A549 (cell line): ENCODE results near the gene SLC22A17.

Experiments used
- POLR2A ChIP-seq: IDR thresholded peaks from 2 replicates; pipeline ENCODE4 v1.6.1; 2012; ENCODE audit warnings: mild to moderate bottlenecking, low read length
- TF ChIP-seq, protein P1 (sequence below): fragments of >200 bp; sonication (Bioruptor Twin); formaldehyde crosslinking; IDR thresholded peaks from 3 replicates; pipeline ENCODE4 v1.5.1; 2016

DNA sequence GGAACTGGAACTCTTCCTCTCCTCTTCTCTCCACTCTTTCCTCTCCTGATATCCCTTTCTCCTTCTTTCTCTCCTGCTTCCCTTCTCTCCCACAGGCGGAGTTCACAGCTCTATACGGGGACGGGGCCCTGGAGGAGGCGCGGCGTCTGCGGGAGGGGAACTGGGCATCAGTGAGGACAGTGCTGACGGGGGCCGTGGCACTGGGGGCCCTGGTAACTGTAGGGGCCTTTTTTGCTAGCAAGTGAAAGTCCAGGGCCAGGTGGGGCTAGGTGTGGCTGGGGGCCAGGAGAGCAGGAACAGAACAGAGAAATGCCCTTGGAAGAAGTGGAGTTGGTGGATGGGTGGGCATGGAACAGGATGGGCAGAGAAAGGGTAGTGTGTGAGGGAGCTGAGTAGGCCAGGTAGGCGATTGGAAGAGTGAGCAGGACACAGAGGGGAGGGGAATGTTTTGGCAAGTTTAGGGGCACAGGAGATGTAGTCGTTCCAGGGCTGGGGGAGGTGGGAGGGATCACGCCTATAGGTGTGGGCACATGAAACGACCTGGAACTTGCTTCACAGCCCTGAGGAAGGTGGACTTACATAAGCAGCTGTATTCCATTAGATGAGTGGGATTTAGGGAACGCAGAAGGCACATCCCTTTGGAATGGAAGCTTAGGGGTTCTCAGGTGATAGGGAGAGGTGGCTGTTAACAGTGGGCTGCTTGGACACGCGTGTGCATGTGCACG lies 43.8 kb downstream of the SLC22A17 start:
- TF ChIP-seq POLR2A = no peak
- TF ChIP-seq, protein P1, sequence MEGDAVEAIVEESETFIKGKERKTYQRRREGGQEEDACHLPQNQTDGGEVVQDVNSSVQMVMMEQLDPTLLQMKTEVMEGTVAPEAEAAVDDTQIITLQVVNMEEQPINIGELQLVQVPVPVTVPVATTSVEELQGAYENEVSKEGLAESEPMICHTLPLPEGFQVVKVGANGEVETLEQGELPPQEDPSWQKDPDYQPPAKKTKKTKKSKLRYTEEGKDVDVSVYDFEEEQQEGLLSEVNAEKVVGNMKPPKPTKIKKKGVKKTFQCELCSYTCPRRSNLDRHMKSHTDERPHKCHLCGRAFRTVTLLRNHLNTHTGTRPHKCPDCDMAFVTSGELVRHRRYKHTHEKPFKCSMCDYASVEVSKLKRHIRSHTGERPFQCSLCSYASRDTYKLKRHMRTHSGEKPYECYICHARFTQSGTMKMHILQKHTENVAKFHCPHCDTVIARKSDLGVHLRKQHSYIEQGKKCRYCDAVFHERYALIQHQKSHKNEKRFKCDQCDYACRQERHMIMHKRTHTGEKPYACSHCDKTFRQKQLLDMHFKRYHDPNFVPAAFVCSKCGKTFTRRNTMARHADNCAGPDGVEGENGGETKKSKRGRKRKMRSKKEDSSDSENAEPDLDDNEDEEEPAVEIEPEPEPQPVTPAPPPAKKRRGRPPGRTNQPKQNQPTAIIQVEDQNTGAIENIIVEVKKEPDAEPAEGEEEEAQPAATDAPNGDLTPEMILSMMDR = no peak
